Peyer's patch (tissue), 4 donors: Measurements from ENCODE around the gene AIG1.

ENCODE experiments used
- POLR2A ChIP-seq, 2 donors: fragments of 450-650 bp; IDR thresholded peaks; one replicate each; pipeline ENCODE4 v1.5.1; 2017; ENCODE audit warnings: antibody characterized with exemption in 2 of 2, mild to moderate bottlenecking in 2 of 2, moderate library complexity in 2 of 2
- TF ChIP-seq, protein P1 (sequence below), 6 experiments: fragments of 450-650 bp in 4 of 6; fragments of 200-600 bp in 2 of 6; sonication (generic) in 1 of 6; IDR thresholded peaks; one replicate each; pipeline ENCODE4 v1.5.1; 2017 to 2019; ENCODE audit warnings: antibody characterized with exemption in 6 of 6, mild to moderate bottlenecking in 3 of 6, moderate library complexity in 1 of 6

DNA sequence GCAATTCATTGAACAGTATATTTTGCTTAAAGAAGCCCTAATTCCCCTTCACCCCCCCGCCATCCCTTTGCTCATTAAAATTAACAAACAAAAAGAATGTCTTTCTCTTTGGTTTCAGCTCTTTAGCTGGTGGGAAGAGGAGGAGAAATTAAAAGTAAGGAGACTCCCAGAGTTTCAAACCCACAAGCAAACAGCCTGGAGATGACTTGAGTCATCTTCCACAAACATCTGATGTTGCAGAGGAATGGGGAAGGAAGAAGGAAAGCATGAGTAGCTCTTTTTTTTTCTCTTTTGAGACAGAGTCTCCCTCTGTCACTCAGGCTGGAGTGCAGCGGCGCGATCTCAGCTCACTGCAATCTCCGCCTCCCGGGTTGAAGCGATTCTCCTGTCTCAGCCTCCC, 200.2 kb downstream of the AIG1 start:
- TF ChIP-seq, protein P1, sequence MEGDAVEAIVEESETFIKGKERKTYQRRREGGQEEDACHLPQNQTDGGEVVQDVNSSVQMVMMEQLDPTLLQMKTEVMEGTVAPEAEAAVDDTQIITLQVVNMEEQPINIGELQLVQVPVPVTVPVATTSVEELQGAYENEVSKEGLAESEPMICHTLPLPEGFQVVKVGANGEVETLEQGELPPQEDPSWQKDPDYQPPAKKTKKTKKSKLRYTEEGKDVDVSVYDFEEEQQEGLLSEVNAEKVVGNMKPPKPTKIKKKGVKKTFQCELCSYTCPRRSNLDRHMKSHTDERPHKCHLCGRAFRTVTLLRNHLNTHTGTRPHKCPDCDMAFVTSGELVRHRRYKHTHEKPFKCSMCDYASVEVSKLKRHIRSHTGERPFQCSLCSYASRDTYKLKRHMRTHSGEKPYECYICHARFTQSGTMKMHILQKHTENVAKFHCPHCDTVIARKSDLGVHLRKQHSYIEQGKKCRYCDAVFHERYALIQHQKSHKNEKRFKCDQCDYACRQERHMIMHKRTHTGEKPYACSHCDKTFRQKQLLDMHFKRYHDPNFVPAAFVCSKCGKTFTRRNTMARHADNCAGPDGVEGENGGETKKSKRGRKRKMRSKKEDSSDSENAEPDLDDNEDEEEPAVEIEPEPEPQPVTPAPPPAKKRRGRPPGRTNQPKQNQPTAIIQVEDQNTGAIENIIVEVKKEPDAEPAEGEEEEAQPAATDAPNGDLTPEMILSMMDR (IDR thresholded peaks at IDR 0.05), result no peak
- no peak for TF ChIP-seq POLR2A (IDR thresholded peaks at IDR 0.05)
